ENCODE measurements around the gene CAMTA1.

CAMTA1 gene

GRCh38 chr1:7036386-7036785, 251.1 kb downstream of the CAMTA1 start:
- ATAC-seq (ENCODE audit: insufficient read depth, low read depth): no peak
- TF ChIP-seq CTCF (IDR thresholded peaks at IDR 0.05; ENCODE audit: borderline replicate concordance, extremely low read depth, low read length, poor library complexity, severe bottlenecking): no peak
- no peak for TF ChIP-seq EZH2 (IDR thresholded peaks at IDR 0.05; ENCODE audit: borderline replicate concordance, low read depth, low read length, severe bottlenecking)

GRCh38 chr1:7039590-7040220, 254.5 kb downstream of the CAMTA1 start:
- Histone ChIP-seq H3K4me1 (ENCODE audit: insufficient read depth, low read length) (no peaks in the 10 kb centered on the region), H2AFZ (ENCODE audit: low read depth, low read length) (no peak overlapping the region), H3K27me3 (ENCODE audit: insufficient read depth, low read length, poor library complexity) (peaks cover 5% of the 10 kb centered on the region), H3K9ac (ENCODE audit: low read depth, low read length) (no peak overlapping the region), H3K4me2 (ENCODE audit: insufficient read depth, low read length) (no peak overlapping the region), H3K79me2 (ENCODE audit: insufficient read depth, low read length) (no peaks in the 10 kb centered on the region), H3K27ac (ENCODE audit: low read length) (no peak overlapping the region), H4K20me1 (ENCODE audit: insufficient read depth, low read length) (peaks cover 4% of the 10 kb centered on the region; the same call in 1 of the 2 replicates), H3K9me3 (ENCODE audit: insufficient read depth, low read length, severe bottlenecking) (no peaks in the 10 kb centered on the region), H3K4me3 (ENCODE audit: low read depth in 1 of 2, low read length in 2 of 2) (no peak overlapping the region), H3K36me3 (ENCODE audit: insufficient read depth, low read length) (no peaks in the 10 kb centered on the region)
- TF ChIP-seq CTCF (IDR thresholded peaks at IDR 0.05; ENCODE audit: borderline replicate concordance, extremely low read depth, low read length, poor library complexity, severe bottlenecking): no peak
- no peak for TF ChIP-seq EZH2 (IDR thresholded peaks at IDR 0.05; ENCODE audit: borderline replicate concordance, low read depth, low read length, severe bottlenecking)
- DNase-seq (no peak), ATAC-seq (ENCODE audit: insufficient read depth, low read depth) (no peak)

More at GRCh38 chr1:7036386-7036785, 251.1 kb downstream of the CAMTA1 start:
- Histone ChIP-seq H2AFZ (ENCODE audit: low read depth, low read length) (no peak overlapping the region), H3K4me3 (ENCODE audit: low read depth in 1 of 2, low read length in 2 of 2) (no peak overlapping the region), H4K20me1 (ENCODE audit: insufficient read depth, low read length) (no peaks in the 10 kb centered on the region), H3K4me2 (ENCODE audit: insufficient read depth, low read length) (no peak overlapping the region), H3K9me3 (ENCODE audit: insufficient read depth, low read length, severe bottlenecking) (peaks cover 6% of the 10 kb centered on the region), H3K36me3 (ENCODE audit: insufficient read depth, low read length) (no peaks in the 10 kb centered on the region), H3K9ac (ENCODE audit: low read depth, low read length) (no peak overlapping the region), H3K27me3 (ENCODE audit: insufficient read depth, low read length, poor library complexity) (peaks cover 5% of the 10 kb centered on the region), H3K79me2 (ENCODE audit: insufficient read depth, low read length) (no peaks in the 10 kb centered on the region), H3K27ac (ENCODE audit: low read length) (no peak overlapping the region), H3K4me1 (ENCODE audit: insufficient read depth, low read length) (no peaks in the 10 kb centered on the region)
- no peak for DNase-seq

GRCh38 chr1:7040969-7041695, 255.9 kb downstream of the CAMTA1 start:
- no peaks in the 10 kb centered on the region for H3K4me1 ChIP-seq (ENCODE audit: insufficient read depth, low read length)
- DNase-seq (no peak), ATAC-seq (ENCODE audit: insufficient read depth, low read depth) (no peak)
- no peak overlapping the region for H3K27ac ChIP-seq (ENCODE audit: low read length)
- H3K9ac ChIP-seq (ENCODE audit: low read depth, low read length): no peak overlapping the region
- H3K36me3 ChIP-seq (ENCODE audit: insufficient read depth, low read length): no peaks in the 10 kb centered on the region
- H3K4me2 ChIP-seq (ENCODE audit: insufficient read depth, low read length): no peak overlapping the region
- H3K79me2 ChIP-seq (ENCODE audit: insufficient read depth, low read length): no peaks in the 10 kb centered on the region
- no peaks in the 10 kb centered on the region for H3K9me3 ChIP-seq (ENCODE audit: insufficient read depth, low read length, severe bottlenecking)
- TF ChIP-seq EZH2 (IDR thresholded peaks at IDR 0.05; ENCODE audit: borderline replicate concordance, low read depth, low read length, severe bottlenecking) (no peak), CTCF (IDR thresholded peaks at IDR 0.05; ENCODE audit: borderline replicate concordance, extremely low read depth, low read length, poor library complexity, severe bottlenecking) (no peak)
- H3K4me3 ChIP-seq (ENCODE audit: low read depth in 1 of 2, low read length in 2 of 2): no peak overlapping the region
- peaks cover 4% of the 10 kb centered on the region; the same call in 1 of the 2 replicates for H4K20me1 ChIP-seq (ENCODE audit: insufficient read depth, low read length)
- peaks cover 5% of the 10 kb centered on the region for H3K27me3 ChIP-seq (ENCODE audit: insufficient read depth, low read length, poor library complexity)
- H2AFZ ChIP-seq (ENCODE audit: low read depth, low read length): no peak overlapping the region

Measured in DND-41 (cell line).